Omental fat pad (tissue), 4 donors: ENCODE measurements around the gene SLC22A7. TPM values are rescaled to one million over a fixed set of nuclear protein-coding genes. Genes with fewer than 3 reads are reported as not detected.

Experiments used
- ATAC-seq: fragments of 150-250 bp; one replicate; pipeline ENCODE4 v1.9.1; 2016; ENCODE audit warnings: mild to moderate bottlenecking, moderate library complexity; ENCODE audit not compliant: low FRiP score
- DNase-seq: peaks from one replicate; pipeline ENCODE4 v3.0.0-alpha.2; 2019; ENCODE audit warnings: low spot score
- total RNA-seq, 4 donors: library from RNA; depleted of rRNA; stranded (reverse); fragments of >200 nt; gene quantifications; one replicate each; pipeline ENCODE4 v1.1.0, GENCODE V29; 2016
- TF ChIP-seq, protein P1 (sequence below), 3 donors: fragments of 450-650 bp; IDR thresholded peaks; one replicate each; pipeline ENCODE4 v1.5.1; 2016 to 2017; ENCODE audit warnings: antibody characterized with exemption in 3 of 3, mild to moderate bottlenecking in 3 of 3, moderate library complexity in 2 of 3

Gene SLC22A7
- total RNA-seq, 4 donors from 2014 or later: not detected

DNA sequence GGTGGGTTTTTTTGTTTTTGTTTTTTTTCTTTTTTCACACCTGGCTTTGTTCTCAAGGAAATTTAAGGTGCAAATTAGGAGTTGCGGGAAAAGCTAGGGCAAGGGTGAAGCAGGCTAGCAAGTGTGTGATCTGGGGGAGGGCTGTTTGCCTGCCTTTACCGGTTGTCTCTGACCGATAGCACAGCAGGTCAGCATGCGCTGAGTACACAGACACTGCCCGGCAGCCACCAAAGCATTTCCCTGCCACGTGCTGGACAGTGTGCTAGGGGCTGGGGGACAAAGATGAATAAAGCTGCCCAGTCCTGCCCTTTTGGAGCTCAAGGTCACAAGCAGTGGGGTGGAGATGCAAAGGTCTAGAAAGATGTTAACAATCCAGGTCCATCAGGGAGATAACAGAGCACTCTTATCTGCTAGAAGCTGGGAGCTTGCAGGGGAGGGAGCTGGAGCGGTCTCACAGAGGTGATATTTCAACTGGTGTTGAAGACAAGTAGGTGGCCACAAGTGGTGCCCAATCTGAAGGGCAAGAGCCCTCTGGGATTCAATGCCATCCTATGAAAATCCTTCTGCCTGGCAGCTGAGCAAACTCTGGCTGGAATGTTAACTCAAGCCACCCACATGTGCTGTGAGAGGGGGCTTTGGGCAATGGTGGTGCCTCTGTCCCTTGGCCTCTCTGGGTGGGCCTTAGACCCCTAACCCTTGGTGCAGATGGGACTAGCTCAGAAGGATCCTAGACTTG, 30.3 kb upstream of the SLC22A7 start:
- TF ChIP-seq, protein P1, sequence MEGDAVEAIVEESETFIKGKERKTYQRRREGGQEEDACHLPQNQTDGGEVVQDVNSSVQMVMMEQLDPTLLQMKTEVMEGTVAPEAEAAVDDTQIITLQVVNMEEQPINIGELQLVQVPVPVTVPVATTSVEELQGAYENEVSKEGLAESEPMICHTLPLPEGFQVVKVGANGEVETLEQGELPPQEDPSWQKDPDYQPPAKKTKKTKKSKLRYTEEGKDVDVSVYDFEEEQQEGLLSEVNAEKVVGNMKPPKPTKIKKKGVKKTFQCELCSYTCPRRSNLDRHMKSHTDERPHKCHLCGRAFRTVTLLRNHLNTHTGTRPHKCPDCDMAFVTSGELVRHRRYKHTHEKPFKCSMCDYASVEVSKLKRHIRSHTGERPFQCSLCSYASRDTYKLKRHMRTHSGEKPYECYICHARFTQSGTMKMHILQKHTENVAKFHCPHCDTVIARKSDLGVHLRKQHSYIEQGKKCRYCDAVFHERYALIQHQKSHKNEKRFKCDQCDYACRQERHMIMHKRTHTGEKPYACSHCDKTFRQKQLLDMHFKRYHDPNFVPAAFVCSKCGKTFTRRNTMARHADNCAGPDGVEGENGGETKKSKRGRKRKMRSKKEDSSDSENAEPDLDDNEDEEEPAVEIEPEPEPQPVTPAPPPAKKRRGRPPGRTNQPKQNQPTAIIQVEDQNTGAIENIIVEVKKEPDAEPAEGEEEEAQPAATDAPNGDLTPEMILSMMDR (IDR thresholded peaks at IDR 0.05): no peak

DNA sequence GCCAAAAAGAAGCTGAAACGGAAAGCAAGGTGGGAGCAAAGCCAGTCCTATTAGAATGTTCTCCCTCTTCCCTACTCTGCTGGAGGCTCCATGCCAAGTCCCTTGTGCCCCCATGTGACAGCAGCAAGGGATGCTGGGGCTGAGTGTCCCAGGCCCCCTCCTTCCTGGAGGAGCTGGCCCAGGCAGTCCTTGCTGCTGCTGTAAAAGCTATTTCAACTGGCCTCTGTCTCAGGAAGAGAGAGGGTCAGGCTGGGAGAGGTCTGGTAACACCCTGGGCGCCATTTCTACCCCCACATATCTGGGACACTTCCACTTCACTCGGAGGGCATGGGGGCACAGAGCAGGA, 29.7 kb upstream of the SLC22A7 start:
- ATAC-seq (no peak), DNase-seq (no peak)
- TF ChIP-seq, protein P1 (IDR thresholded peaks at IDR 0.05): no peak

More for the DNA sequence above, 30.3 kb upstream of the SLC22A7 start:
- ATAC-seq: no peak
- DNase-seq: no peak

DNA sequence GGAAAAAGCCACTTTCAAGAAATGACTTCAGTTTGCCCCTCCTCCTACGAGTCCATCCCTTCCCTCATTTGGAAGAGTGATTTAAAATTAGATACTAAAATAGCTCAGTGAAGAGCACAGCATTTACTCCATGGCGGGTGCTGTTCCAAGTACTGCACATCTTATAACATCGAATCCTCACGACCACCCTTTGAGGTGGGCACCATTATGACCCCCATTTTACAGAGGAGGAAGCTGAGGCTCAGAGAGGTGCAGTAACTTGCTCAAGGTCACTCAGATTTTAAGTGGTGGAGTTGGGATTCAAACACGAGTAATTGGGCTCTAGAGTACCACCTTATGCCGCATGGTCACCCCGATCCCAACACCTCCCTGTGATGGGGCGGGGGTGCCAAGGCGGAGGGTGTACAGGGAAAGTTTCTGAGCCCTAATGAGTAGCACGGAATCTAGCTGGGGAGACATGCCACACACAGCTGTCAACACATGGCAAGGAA, 29.2 kb upstream of the SLC22A7 start:
- TF ChIP-seq, protein P1 (IDR thresholded peaks at IDR 0.05): no peak
- no peak for ATAC-seq
- no peak for DNase-seq

DNA sequence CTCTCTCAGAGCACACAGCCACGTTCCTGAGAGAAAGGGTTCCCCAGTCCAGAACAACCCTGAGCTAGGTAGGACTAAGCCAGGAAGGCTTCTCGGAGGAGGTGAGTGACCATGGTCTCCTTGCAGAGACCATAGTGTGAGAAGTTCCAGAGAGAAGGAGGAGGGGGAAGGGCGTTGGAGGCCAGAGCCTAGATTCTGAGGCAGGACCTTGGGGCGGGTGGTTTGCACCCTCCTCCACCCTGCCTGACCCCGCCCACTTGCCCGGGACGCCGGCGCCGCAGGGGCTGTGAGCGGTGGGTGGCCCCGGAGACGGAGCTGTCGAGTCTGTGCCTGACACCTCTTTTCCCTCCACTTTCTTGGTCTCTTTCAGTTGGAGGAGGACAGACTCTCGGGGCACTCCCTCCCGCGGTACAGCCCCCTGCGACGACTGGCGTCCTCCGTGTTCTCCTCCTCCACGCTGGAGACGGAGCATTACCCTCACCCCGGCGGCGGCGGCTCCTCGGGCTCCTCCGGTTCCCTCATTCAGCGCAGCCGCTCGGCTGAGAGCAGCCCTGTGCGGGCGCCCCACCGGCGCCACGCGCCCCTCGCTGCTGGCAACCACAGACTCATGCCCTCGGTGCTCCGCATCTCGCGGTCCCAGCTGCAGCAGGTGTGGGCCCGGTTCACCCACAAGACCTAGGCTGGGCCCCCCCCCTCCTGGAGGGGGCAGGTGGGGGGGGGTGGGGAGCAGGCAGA, 28.6 kb upstream of the SLC22A7 start:
- ATAC-seq (peak; percentile 53), DNase-seq (no peak)
- TF ChIP-seq, protein P1 (IDR thresholded peaks at IDR 0.05): no peak

DNA sequence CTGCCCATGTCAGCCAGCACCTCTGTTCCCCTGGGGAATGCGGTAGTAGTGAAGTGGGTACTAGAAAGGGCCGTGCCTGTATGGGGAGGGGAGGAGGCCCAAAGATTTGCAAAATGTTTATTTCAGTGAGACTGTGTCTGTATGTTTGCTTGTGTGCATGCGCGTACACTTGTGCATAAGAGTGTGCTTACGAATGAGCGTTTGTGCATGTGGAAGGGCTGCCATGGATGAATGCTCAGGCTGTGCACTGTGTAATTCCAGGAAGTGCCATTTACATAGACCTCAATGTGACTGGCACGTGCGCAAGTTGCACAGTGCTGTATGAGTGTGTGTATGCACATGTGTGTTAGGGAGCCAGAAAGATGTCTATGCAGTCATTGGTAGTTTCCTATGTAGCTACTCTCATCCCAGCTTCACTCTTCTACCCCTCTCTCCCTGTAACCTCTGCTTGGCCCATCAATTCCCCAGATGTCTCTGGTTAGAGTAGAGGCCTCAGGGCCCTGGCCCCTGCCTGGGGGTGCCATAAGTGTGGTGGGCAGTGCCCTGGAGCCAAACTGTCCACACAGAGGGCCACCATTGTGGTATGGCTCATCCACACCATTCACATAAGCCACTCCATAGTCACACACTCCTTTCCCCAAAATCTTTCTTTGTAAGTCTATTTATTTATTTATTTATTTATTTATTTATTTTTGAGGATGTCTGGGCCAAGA, 26.8 kb upstream of the SLC22A7 start:
- no peak for DNase-seq
- ATAC-seq: no peak
- TF ChIP-seq, protein P1 (IDR thresholded peaks at IDR 0.05): no peak

DNA sequence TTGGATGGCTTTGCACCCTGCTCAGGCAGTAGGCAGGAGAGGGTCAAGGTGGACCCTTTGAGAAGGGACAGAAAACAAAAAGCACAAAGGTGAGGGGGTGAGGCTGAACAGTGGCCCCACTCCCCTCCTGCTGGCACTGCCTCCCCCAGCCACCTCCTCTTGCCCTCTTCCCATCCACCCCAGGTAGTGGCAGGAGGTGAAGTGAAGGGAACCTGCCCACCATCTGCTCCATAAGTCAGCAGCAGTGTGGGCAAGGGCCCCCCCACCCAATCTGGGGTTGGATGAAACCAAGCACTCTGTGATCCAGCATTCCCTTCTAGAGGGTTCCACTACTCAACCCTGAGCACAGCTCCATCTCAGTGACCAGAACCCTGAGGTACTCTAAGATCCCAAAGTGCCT, 26.1 kb upstream of the SLC22A7 start:
- no peak for ATAC-seq

More for the DNA sequence above, 26.1 kb upstream of the SLC22A7 start:
- TF ChIP-seq, protein P1 (IDR thresholded peaks at IDR 0.05): no peak
- DNase-seq: no peak
